GM21447 (cell line): ENCODE measurements around the gene TMEM129.

Experiments
- ATAC-seq: cut with Tn5 transposase; IDR thresholded peaks from one replicate; pipeline ENCODE4 v1.9.1; 2021; ENCODE audit not compliant: unreplicated experiment

Gene TMEM129, protein sequence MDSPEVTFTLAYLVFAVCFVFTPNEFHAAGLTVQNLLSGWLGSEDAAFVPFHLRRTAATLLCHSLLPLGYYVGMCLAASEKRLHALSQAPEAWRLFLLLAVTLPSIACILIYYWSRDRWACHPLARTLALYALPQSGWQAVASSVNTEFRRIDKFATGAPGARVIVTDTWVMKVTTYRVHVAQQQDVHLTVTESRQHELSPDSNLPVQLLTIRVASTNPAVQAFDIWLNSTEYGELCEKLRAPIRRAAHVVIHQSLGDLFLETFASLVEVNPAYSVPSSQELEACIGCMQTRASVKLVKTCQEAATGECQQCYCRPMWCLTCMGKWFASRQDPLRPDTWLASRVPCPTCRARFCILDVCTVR

DNA sequence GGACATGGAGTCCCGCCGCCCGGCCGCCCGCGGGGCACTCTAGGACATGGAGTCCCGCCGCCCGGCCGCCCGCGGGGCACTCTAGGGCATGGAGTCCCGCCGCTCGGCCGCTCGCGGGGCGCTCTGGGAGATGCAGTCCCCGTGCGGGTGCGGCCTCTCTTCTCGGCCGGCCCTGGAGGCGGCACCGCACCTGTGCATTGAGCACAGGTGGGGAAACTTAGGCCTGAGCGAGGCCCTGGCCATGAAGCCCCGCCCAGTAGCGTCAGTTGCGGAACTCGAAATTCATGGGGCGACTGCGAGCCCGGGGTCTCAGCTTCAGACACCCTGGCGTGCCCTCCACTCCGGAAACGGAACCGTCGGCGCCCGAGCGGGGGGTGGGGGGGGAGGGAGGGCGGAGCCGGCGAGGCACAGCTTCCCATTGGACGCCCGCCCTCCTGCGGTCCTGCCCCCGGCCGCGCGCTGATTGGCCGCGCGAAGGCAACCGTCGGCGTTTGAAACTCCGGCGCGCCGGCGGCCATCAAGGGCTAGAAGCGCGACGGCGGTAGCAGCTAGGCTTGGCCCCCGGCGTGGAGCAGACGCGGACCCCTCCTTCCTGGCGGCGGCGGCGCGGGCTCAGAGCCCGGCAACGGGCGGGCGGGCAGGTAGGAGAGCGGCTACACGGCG, at the start of gene TMEM129, which contains the start of gene TACC3:
Gene TMEM129, minus strand, starts transcription at position 321 of the 663 bp plus-strand sequence. CDS start 486 bp downstream, outside the sequence.
Gene TACC3, plus strand, starts transcription at position 519 of the 663 bp plus-strand sequence. CDS start 1,901 bp downstream, outside the sequence.
- peak; percentile 71 for ATAC-seq

GRCh38 chr4:1770791-1771231, 49.7 kb upstream of the TMEM129 start:
- ATAC-seq, result no peak

- ATAC-seq, result no peak
Measured at GRCh38 chr4:1770245-1770644, 49.1 kb upstream of the TMEM129 start.

DNA sequence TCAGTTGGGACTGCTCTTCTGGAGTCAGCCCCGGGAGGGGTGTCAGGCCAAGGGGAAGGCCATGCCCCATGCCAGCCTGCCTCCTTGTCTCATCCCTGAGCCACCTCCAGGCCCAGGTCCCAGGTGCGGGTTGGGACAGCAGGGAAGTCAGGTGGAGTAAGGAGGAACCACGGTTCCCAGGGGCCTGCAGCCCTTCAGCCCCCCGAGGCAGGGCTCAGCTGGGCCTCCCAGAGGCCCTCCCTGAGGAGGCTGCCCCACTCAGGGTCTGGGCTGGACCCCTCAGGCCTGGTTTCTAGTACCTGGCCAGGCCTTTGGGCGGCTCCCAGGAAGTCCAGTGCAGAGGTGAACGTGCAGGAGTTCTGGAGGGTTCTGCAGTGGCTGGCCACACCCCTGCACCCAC, 48.6 kb upstream of the TMEM129 start:
- ATAC-seq, result no peak

GRCh38 chr4:1768367-1769034, 47.4 kb upstream of the TMEM129 start:
- ATAC-seq, result no peak

- ATAC-seq, result no peak
Measured at GRCh38 chr4:1767770-1768366, 46.7 kb upstream of the TMEM129 start.

- ATAC-seq, result no peak
Measured at GRCh38 chr4:1767061-1767769, 46.1 kb upstream of the TMEM129 start.

DNA sequence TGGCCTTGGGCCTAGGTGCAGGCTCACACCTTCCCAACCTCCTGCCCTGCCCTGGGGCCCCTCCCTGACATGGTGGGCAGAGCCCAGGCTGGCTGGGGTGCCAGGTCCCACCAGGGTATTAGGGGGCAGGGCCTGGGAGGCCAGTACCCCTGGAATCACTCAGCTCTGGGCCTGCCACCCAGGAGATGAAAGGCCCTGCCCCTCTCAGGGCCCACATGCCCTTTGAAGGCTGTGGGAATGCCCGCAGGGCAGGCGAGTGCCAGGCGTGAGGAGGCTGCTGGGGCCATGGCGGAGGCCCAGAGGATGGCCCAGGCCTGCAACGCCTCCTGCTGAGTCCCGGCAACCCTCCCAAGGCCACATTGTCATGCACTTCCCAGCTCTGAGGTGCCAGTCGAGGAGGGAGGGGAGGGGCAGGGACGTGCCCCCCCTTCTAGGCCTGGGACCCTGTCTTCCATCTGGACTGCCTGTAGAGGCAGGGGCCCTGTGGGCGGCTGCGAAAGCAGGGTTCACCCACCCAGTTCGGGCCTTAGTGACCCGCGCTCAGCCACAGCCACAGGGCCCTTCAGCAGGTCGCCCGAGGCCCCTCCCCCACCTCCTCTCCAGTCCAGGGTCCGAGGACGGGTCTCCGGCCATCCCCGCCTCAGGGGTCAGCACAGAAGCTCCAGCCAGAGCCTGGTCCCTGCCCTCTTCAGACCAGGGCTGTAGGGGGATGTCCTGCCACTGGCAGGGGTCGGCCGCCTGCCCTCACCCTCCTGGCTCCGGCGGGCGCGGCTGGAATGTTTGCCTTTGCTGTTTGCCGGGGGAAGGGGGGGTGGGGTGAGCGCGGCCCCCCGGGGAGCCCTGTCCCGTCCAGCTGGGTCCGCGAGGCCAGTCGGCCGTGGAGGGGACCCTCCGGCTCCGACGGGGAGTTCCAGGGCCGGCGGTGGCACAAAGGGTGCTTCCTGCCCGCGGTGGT, 45.3 kb upstream of the TMEM129 start:
- ATAC-seq, result no peak

- no peak for ATAC-seq
Measured at GRCh38 chr4:1765409-1766072, 44.4 kb upstream of the TMEM129 start.

DNA sequence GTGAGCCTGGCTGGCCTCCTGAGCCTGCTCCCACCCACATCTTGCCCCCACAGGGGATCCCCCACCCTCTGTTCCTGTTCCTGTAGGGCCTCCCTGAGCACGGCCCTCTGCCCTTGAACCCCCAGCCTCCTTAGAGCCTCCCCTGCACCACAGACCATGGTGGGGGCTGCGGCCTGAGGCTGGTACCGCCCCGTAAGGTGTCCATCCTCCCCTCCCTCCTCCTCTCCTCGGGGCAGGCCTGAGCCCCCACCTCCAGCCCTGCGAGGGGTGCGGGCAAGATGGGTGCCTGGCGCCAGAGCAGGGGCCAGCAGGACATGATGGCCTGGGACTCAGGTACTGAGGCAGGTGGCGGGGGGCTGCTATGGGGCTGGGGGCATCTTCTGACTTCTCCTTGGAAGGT, 43.5 kb upstream of the TMEM129 start:
- no peak for ATAC-seq

DNA sequence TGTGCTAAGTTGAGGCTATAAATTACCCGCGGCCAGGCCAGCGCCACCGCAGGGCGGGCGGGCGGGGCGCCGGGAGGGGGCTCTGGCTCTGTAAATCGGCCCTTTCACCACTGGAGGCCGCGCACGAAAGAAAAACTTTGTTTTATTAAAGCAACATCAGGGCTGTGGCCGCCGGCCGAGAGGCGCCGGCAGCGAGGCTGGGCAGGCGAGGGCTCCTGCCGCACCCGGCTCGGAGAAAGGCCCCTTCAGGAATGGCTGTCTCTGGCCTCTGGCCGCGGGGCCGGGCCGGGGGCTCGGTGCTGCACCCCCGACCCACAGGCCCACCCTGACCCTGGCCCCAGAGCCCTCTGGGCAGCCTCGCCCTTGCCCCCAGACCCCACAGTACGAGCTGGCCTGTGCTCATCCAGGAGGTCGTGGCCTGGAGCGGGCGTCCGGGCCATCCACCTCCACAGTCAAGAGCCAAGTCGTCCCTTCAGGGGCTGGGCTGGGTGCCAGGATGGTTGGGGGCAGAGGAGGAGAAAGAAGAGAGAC, 42.5 kb upstream of the TMEM129 start:
- no peak for ATAC-seq

- no peak for ATAC-seq
Measured at GRCh38 chr4:1763070-1763549, 42.0 kb upstream of the TMEM129 start.

- no peak for ATAC-seq
Measured at GRCh38 chr4:1762264-1763010, 41.3 kb upstream of the TMEM129 start.

GRCh38 chr4:1761130-1761689, 40.1 kb upstream of the TMEM129 start:
- ATAC-seq, result no peak

DNA sequence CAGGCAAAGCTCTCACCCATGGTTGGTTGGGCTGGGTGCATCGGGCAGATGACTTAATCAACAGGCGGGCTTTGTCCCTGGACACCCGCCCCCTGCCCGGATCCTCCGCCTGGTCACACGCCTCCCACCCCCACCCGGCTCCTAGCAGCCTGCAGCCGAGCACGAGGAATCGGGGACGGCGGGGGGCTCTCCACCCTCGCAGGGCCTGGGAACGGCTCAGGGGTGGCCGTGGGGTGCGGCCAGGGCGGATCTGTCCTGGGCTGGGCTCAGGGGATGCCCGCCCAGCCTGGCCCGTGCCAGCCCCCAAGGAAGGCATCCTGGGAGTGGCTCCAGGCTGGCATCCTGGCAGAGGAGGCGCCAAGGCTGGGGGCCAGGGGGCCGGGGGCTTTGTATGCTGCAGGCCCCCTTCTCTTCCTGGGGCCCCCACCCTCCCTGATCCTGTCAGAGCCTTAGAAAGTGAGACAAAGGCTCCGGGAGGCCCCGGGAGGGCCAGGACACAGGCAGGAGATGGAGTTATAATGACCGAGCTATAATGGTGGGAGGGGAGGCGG, 39.5 kb upstream of the TMEM129 start:
- no peak for ATAC-seq

GRCh38 chr4:1759818-1760223, 38.7 kb upstream of the TMEM129 start:
- ATAC-seq, result no peak

DNA sequence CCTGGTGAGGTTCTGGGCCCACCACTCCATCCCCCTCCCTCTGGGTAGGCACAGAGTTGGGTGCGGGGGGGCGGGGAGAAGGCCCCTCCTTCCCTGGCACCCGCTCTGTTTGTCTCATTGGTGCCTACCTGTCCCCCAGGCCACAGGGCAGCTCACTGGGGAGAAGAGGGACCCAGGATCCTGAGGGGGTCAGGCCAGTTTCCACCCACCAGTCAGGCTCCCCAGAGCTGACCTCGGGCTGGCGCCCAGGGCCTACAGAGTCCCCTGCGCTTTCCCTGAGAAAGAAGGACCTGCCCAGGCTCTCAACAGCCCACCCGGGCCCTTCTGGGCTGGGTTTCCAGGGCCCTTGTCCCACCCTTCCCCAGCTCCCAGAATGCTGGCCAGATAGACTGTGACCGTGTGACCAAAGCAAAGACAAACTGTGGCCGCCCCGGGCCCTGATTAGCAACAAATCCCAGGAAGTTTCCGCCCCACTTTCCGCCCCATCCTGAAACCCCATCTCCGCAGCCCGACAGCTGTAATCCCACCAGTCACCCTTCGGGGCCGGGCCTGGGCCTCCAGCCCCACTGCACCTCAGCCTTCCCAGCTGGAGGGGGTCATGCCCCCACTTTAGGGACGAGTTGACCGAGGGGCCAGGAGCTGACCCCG, 38.2 kb upstream of the TMEM129 start:
- no peak for ATAC-seq
